Epithelial cell of proximal tubule (primary cell): ENCODE measurements around the gene GSK3B. TPM values are rescaled to one million over a fixed set of nuclear protein-coding genes. Genes with fewer than 3 reads are reported as not detected.

Experiments
- DNase-seq: peaks from one replicate; pipeline ENCODE4 v3.0.0-alpha.2; 2011; ENCODE audit warnings: low read depth
- H3K4me3 ChIP-seq: 2 replicates; pipeline ENCODE4 v1.5.1; 2011; ENCODE audit warnings: low read depth, mild to moderate bottlenecking, low read length
- CTCF ChIP-seq: conservative IDR thresholded peaks from 2 replicates; pipeline ENCODE4 v1.5.1; 2012; ENCODE audit warnings: low read depth, mild to moderate bottlenecking, low read length
- total RNA-seq: library from RNA; depleted of rRNA; stranded (reverse); fragments of >200 nt; gene quantifications from 2 replicates; pipeline ENCODE4 v1.2.3, GENCODE V29; 2015

Gene GSK3B
- total RNA-seq, 1 donor from 2014 or later = 31.7 TPM

GRCh38 chr3:119872773-119873172 is 221.5 kb downstream of the GSK3B start:
- no peak overlapping the region for H3K4me3 ChIP-seq
- DNase-seq = no peak
- TF ChIP-seq CTCF = no peak

- DNase-seq = no peak
- H3K4me3 ChIP-seq = no peak overlapping the region
Measured at GRCh38 chr3:119871571-119871970, 222.7 kb downstream of the GSK3B start.

GRCh38 chr3:119870512-119870911 is 223.7 kb downstream of the GSK3B start:
- no peak for DNase-seq
- TF ChIP-seq CTCF = no peak
- no peak overlapping the region for H3K4me3 ChIP-seq

More at GRCh38 chr3:119871571-119871970, 222.7 kb downstream of the GSK3B start:
- TF ChIP-seq CTCF = no peak

- DNase-seq = no peak
- H3K4me3 ChIP-seq = no peak overlapping the region
- TF ChIP-seq CTCF = no peak
Measured at GRCh38 chr3:119864476-119864875, 229.8 kb downstream of the GSK3B start.

- H3K4me3 ChIP-seq = no peak overlapping the region
- DNase-seq = no peak
- TF ChIP-seq CTCF = no peak
Measured at GRCh38 chr3:119862616-119863015, 231.6 kb downstream of the GSK3B start.

- DNase-seq = no peak
- no peak overlapping the region for H3K4me3 ChIP-seq
- TF ChIP-seq CTCF = no peak
Measured at GRCh38 chr3:119861681-119862080, 232.6 kb downstream of the GSK3B start.

GRCh38 chr3:119859728-119860127 is 234.5 kb downstream of the GSK3B start:
- no peak overlapping the region for H3K4me3 ChIP-seq
- TF ChIP-seq CTCF = no peak
- DNase-seq = no peak
